ENCODE measurements around the gene SPATA31E1. TPM values are rescaled to one million over a fixed set of nuclear protein-coding genes. Genes with fewer than 3 reads are reported as not detected.

The SPATA31E1 gene
- total and polyA plus RNA-seq, 9 of the 15 experiments (the other 6 are each of a cell fraction or from before 2014, with no cell fraction given) = not detected

DNA sequence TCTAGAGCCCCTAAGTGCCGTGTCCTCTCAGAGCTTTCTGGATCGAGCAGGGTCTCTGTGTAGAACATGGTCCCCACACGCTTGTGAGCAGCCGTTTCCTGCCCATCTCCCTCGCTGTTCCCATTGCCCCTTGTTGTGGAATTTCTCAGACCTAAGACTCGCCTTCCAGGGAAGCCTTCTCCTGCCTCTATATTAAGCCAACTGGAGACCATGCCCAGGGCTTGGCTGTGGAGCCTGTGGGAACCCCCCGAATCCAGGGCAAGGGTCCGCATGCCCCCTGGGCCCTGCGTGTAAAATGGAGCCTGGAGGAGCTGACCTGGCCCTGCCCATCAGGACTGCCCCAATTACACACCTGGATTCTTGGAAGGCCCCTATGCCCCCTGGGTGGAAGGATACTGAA lies 14.5 kb upstream of the SPATA31E1 start:
- no peak overlapping the region for H3K4me2 ChIP-seq (ENCODE audit: insufficient read depth, low read length)
- H3K4me1 ChIP-seq (replicated peaks in 1 of 2; ENCODE audit: control insufficient read depth in 2 of 2, insufficient read depth in 2 of 2, low read length in 2 of 2) = no peaks in the 10 kb centered on the region
- no peaks in the 10 kb centered on the region for H3K36me3 ChIP-seq (ENCODE audit: control insufficient read depth, insufficient read depth, low read length)
- in situ Hi-C loops (cut with MboI) (no loop called here), intact Hi-C loops (cut with micrococcal nuclease) (no loop called here)
- H3K27ac ChIP-seq (ENCODE audit: extremely low read depth, low read depth, low read length) = no peak overlapping the region
- H3K4me3 ChIP-seq = no peak overlapping the region
- CTCF ChIA-PET (ENCODE audit: low intra/inter-chr PET ratio) = no interaction called here
- TF ChIP-seq ESRRA (IDR thresholded peaks at IDR 0.05; ENCODE audit: borderline replicate concordance, low read depth) (no peak), CSDE1 (IDR thresholded peaks at IDR 0.05) (no peak)
- TF ChIP-seq, protein P1, sequence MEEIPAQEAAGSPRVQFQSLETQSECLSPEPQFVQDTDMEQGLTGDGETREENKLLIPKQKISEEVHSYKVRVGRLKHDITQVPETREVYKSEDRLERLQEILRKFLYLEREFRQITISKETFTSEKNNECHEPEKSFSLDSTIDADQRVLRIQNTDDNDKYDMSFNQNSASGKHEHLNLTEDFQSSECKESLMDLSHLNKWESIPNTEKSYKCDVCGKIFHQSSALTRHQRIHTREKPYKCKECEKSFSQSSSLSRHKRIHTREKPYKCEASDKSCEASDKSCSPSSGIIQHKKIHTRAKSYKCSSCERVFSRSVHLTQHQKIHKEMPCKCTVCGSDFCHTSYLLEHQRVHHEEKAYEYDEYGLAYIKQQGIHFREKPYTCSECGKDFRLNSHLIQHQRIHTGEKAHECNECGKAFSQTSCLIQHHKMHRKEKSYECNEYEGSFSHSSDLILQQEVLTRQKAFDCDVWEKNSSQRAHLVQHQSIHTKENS (CRISPR knock-in tag; IDR thresholded peaks at IDR 0.05) = no peak
- no peak overlapping the region for H3K9ac ChIP-seq (ENCODE audit: insufficient read depth in 1 of 2, low read depth in 2 of 2, low read length in 2 of 2)
- FAIRE-seq (no peak), DNase-seq (ENCODE audit: extremely low read depth in 1 of 4, low spot score in 3 of 4) (no peak), ATAC-seq (no peak)
- peaks cover 5 to 31% of the 10 kb centered on the region in 2 experiments for H3K27me3 ChIP-seq (ENCODE audit: control insufficient read depth in 2 of 2, insufficient read depth in 2 of 2, low read length in 2 of 2)
- H4K20me1 ChIP-seq (replicated peaks; ENCODE audit: control insufficient read depth, insufficient read depth, low read length) = no peaks in the 10 kb centered on the region
- H3K9me3 ChIP-seq (replicated peaks; ENCODE audit: control insufficient read depth, insufficient read depth, low read depth, low read length) = no peaks in the 10 kb centered on the region
- POLR2A ChIA-PET = no interaction called here
- no peaks in the 10 kb centered on the region for H3K9me1 ChIP-seq (ENCODE audit: control insufficient read depth, insufficient read depth, low read length)
- no TSS peak for BruUV-seq (replicated peaks)
- WGBS (ENCODE audit: insufficient coverage, low coverage, missing lambda C conversion rate) = 4% methylated on average over 4 of the region's 9 CpGs
- no peak overlapping the region for H2AFZ ChIP-seq (ENCODE audit: low read depth, low read length)
- H3K79me2 ChIP-seq (ENCODE audit: control insufficient read depth, insufficient read depth, low read length) = no peaks in the 10 kb centered on the region

DNA sequence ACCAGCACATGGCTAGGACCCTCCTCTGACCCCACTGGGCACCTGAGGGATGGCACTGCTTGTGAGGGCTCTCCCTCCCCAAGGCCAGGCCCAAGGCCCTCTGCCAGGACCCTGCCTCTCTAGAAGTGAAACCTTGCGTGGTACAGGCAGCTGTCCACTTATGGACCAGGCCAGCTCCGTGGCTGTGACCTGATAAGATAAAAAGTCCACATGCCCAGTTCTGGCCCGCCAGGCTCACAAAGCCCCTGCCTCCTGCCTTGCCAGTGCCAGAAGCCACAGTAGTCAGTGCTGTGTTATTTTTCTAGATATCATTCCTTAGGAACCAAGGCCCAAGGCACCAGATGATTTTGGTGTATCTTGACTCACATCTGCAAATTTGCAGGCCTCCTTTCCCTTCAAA lies 14.0 kb upstream of the SPATA31E1 start:
- no peaks in the 10 kb centered on the region for H3K36me3 ChIP-seq (ENCODE audit: control insufficient read depth, insufficient read depth, low read length)
- no peak overlapping the region for H3K9ac ChIP-seq (ENCODE audit: insufficient read depth in 1 of 2, low read depth in 2 of 2, low read length in 2 of 2)
- H3K27ac ChIP-seq (ENCODE audit: extremely low read depth, low read depth, low read length) = no peak overlapping the region
- in situ Hi-C loops (cut with MboI) = no loop called here
- ATAC-seq = no peak
- CTCF ChIA-PET (ENCODE audit: low intra/inter-chr PET ratio) = no interaction called here
- TF ChIP-seq ARHGAP35 (IDR thresholded peaks at IDR 0.05; ENCODE audit: partially characterized antibody) (no peak), FOXA1 (IDR thresholded peaks at IDR 0.05; ENCODE audit: borderline replicate concordance) (no peak), CHD4 (IDR thresholded peaks at IDR 0.05; ENCODE audit: insufficient read depth, insufficient replicate concordance, low read depth, low read length, poor library complexity, severe bottlenecking) (no peak), ZBTB17 (CRISPR knock-in tag; IDR thresholded peaks at IDR 0.05) (no peak), TCF3 (CRISPR knock-in tag; IDR thresholded peaks at IDR 0.05) (no peak), KLF16 (IDR thresholded peaks at IDR 0.05) (no peak), L3MBTL2 (IDR thresholded peaks at IDR 0.05) (no peak), PPARD (CRISPR knock-in tag; IDR thresholded peaks at IDR 0.05) (no peak)
- TF ChIP-seq, protein P2, sequence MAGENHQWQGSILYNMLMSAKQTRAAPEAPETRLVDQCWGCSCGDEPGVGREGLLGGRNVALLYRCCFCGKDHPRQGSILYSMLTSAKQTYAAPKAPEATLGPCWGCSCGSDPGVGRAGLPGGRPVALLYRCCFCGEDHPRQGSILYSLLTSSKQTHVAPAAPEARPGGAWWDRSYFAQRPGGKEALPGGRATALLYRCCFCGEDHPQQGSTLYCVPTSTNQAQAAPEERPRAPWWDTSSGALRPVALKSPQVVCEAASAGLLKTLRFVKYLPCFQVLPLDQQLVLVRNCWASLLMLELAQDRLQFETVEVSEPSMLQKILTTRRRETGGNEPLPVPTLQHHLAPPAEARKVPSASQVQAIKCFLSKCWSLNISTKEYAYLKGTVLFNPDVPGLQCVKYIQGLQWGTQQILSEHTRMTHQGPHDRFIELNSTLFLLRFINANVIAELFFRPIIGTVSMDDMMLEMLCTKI (IDR thresholded peaks at IDR 0.05; ENCODE audit: partially characterized antibody) = no peak
- H2AFZ ChIP-seq (ENCODE audit: low read depth, low read length) = no peak overlapping the region
- no peak for DNase-seq (ENCODE audit: extremely low read depth in 1 of 4, low spot score in 3 of 4)
- no peaks in the 10 kb centered on the region for H4K20me1 ChIP-seq (replicated peaks; ENCODE audit: control insufficient read depth, insufficient read depth, low read length)
- no peaks in the 10 kb centered on the region; a peak in 2 of 5 replicates for H3K4me1 ChIP-seq (replicated peaks in 1 of 2; ENCODE audit: control insufficient read depth in 2 of 2, insufficient read depth in 2 of 2, low read length in 2 of 2)
- no TSS peak for BruUV-seq (replicated peaks)
- no peaks in the 10 kb centered on the region for H3K79me2 ChIP-seq (ENCODE audit: control insufficient read depth, insufficient read depth, low read length)
- POLR2A ChIA-PET = no interaction called here
- peaks cover 5 to 31% of the 10 kb centered on the region in 2 experiments; a peak in 4 of 5 replicates for H3K27me3 ChIP-seq (ENCODE audit: control insufficient read depth in 2 of 2, insufficient read depth in 2 of 2, low read length in 2 of 2)
- no peaks in the 10 kb centered on the region for H3K9me1 ChIP-seq (ENCODE audit: control insufficient read depth, insufficient read depth, low read length)
- H3K4me2 ChIP-seq (ENCODE audit: insufficient read depth, low read length) = no peak overlapping the region
- WGBS (ENCODE audit: insufficient coverage, low coverage, missing lambda C conversion rate) = 3% methylated on average over 3 of the region's 3 CpGs
- intact Hi-C loops (cut with micrococcal nuclease) = no loop called here
- no peak for FAIRE-seq
- H3K9me3 ChIP-seq (replicated peaks; ENCODE audit: control insufficient read depth, insufficient read depth, low read depth, low read length) = no peaks in the 10 kb centered on the region
- no peak overlapping the region for H3K4me3 ChIP-seq

Measured in K562 (cell line).